B cell (primary cell): ENCODE data around the gene PALS2.

Experiments used
- EZH2 ChIP-seq: IDR thresholded peaks from 2 replicates; pipeline ENCODE4 v1.6.1; 2012; ENCODE audit warnings: borderline replicate concordance, low read depth, mild to moderate bottlenecking, moderate library complexity, low read length; ENCODE audit not compliant: insufficient read depth, poor library complexity, severe bottlenecking
- TF ChIP-seq, protein P1 (sequence below): fragments of 200-600 bp; IDR thresholded peaks from one replicate; pipeline ENCODE4 v1.8.0; 2022; ENCODE audit warnings: antibody characterized with exemption, mild to moderate bottlenecking

DNA sequence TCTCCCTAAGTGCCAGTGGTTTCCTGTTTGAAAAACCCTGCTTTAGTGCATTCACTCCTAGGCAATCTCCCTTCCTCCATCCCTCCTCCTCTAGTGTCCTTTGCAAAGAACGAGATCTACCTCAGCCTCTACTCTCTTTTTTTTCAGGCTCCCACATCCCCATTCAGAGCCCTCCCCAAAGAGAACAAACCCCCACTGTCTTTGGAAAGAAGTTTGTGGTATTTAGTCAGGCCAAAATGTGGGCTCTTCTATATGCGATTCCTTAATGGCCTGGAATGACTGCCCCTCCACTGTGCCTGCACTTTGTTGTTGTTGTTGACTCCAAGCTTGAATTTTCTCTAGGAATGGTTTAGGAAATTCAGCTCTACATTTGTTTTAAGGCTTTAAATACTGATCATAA, 36.3 kb downstream of the PALS2 start:
- TF ChIP-seq, protein P1, sequence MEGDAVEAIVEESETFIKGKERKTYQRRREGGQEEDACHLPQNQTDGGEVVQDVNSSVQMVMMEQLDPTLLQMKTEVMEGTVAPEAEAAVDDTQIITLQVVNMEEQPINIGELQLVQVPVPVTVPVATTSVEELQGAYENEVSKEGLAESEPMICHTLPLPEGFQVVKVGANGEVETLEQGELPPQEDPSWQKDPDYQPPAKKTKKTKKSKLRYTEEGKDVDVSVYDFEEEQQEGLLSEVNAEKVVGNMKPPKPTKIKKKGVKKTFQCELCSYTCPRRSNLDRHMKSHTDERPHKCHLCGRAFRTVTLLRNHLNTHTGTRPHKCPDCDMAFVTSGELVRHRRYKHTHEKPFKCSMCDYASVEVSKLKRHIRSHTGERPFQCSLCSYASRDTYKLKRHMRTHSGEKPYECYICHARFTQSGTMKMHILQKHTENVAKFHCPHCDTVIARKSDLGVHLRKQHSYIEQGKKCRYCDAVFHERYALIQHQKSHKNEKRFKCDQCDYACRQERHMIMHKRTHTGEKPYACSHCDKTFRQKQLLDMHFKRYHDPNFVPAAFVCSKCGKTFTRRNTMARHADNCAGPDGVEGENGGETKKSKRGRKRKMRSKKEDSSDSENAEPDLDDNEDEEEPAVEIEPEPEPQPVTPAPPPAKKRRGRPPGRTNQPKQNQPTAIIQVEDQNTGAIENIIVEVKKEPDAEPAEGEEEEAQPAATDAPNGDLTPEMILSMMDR: no peak
- no peak for TF ChIP-seq EZH2
